Coronary artery (tissue), 2 donors: Measurements from ENCODE around the gene NCAM1.

Source experiments
- DNase-seq: peaks from one replicate; pipeline ENCODE4 v3.0.0-alpha.2; 2017; ENCODE audit warnings: low spot score
- H3K27ac ChIP-seq, 2 donors: fragments of 200-600 bp; sonication (generic); one replicate each; pipeline ENCODE4 v1.5.1; 2016 to 2019
- H3K4me3 ChIP-seq: fragments of 200-600 bp; sonication (generic); 2 replicates; pipeline ENCODE4 v1.5.1; 2016; ENCODE audit warnings: mild to moderate bottlenecking, moderate library complexity
- TF ChIP-seq, protein P1 (sequence below): fragments of 200-600 bp; sonication (generic); IDR thresholded peaks from one replicate; pipeline ENCODE4 v1.5.1; 2019; ENCODE audit warnings: antibody characterized with exemption

The NCAM1 gene

DNA sequence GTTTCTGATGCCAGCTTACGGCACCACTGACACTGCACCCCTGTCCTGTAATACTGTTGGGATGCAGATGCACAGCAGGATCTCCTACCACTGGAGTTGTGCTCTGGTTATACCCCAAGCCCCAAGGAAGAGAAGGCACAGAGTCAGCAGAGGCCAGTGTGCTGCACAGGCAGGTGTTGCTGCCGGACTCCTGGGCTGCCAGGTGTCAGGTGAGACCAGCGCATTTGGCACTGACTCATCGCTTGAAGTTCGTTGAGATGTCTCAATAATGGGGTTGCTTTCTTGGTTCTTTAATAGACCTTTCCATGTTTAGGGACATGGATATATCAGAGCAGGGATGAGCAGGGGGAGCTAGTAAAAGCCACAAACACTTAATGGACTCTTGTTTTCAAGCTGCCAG, 277.5 kb downstream of the NCAM1 start:
- TF ChIP-seq, protein P1, sequence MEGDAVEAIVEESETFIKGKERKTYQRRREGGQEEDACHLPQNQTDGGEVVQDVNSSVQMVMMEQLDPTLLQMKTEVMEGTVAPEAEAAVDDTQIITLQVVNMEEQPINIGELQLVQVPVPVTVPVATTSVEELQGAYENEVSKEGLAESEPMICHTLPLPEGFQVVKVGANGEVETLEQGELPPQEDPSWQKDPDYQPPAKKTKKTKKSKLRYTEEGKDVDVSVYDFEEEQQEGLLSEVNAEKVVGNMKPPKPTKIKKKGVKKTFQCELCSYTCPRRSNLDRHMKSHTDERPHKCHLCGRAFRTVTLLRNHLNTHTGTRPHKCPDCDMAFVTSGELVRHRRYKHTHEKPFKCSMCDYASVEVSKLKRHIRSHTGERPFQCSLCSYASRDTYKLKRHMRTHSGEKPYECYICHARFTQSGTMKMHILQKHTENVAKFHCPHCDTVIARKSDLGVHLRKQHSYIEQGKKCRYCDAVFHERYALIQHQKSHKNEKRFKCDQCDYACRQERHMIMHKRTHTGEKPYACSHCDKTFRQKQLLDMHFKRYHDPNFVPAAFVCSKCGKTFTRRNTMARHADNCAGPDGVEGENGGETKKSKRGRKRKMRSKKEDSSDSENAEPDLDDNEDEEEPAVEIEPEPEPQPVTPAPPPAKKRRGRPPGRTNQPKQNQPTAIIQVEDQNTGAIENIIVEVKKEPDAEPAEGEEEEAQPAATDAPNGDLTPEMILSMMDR, result no peak

DNA sequence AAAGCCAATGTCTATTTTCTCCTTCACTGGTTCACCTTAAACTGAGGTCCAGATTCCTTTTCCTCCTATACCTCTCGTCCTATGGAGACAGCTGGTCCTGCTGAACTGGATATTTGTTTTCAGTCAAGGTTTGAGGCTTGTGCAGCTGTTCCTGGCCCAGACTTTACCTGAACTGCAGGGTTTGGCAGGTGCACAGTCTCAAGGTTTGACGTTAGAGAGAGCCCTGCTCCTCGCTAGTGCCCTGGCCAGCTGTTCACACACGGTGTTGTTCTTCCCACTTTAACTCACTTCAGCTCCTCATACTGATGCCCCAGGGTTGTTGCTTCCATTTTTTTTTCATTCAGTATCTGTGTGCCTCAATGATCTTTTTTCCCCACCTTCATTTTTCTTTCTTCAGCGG, 279.2 kb downstream of the NCAM1 start:
- DNase-seq, result no peak
- Histone ChIP-seq H3K27ac (no peak overlapping the region), H3K4me3 (no peak overlapping the region)
- TF ChIP-seq, protein P1, result no peak

More for the DNA sequence above, 277.5 kb downstream of the NCAM1 start:
- H3K4me3 ChIP-seq, result no peak overlapping the region
- DNase-seq, result no peak
- no peak overlapping the region for H3K27ac ChIP-seq

DNA sequence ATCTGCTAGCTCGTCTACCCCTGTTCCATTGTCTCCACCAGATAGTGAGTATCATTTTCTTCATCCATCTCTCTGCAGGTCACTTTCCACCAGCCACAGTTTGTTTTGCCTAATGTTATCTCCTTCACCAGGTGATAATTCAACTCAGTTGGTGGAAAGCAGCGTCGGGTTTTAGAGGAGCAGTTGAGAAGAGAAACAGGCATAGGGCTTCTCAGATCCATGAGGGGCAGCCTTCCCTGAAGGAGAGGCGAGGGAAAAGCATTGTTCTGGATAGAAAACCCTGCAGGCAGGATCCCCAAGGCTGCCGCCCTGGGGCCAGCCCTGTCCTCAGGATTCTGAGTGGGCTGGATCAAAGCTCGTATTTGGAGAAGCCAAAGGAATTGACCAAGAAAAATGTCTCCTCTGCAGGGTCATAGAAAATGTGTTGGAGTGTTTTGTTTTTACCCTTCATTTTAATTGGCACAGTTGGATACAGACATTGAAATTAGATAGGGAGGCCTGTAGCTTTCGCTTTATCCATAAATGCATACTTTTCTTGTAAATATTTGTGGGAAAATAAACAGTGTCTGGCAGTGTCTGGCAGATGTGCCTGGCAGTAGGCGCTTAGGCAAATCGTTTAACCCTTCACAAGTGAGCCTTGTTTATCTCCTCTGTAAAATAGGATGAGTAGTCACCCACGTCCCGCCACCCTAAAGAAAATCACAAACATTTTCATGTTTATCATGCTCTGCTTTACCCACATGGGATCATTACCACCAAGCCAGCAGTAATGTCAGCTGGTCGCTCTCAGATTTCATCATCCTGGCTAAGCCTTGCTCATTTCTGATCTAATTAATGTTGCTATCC, 279.8 kb downstream of the NCAM1 start:
- TF ChIP-seq, protein P1, result no peak
- no peak overlapping the region for H3K27ac ChIP-seq
- no peak for DNase-seq
- H3K4me3 ChIP-seq, result no peak overlapping the region

DNA sequence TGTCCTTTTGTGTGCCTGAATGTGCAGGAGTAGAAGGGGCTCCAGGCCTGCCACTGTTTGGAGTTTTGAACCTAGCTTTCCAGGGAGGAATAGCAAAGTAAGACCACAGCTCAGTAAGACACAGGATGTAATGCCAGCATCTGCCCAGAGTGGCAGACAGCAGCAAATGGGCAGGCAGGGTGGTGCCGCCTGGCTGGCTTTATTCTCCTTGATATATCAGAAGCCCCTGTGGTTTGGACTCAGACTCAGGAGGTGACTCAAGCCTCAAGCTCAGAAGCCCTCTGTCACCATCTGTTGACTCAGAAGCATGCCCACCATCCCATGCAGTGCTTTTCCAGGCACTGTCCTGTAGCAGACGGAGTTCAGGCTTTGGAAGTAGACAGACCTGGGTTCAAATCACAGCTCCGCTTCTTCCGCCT, 280.4 kb downstream of the NCAM1 start:
- no peak for DNase-seq
- Histone ChIP-seq H3K4me3 (no peak overlapping the region), H3K27ac (no peak overlapping the region)
- TF ChIP-seq, protein P1, result no peak

DNA sequence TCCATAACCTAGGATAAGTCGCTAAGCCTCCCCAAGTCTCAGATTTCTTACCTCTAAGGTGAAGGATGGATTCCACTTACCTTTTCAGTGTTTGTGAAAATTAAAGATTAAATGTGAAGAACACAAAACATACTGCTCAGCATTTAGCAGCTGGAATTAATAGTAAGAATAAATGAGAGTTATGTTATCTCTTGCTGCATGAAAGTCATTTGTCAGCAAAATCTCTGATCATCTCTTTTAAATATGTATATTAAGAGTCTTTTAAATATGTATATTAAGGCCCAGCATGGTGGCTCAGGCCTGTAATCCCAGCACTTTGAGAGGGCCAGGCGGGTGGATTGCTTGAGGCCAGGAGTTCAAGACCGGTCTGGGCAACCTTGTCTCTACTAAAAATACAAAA, 280.8 kb downstream of the NCAM1 start:
- no peak overlapping the region for H3K27ac ChIP-seq
- no peak overlapping the region for H3K4me3 ChIP-seq
- TF ChIP-seq, protein P1, result no peak
- DNase-seq, result no peak

DNA sequence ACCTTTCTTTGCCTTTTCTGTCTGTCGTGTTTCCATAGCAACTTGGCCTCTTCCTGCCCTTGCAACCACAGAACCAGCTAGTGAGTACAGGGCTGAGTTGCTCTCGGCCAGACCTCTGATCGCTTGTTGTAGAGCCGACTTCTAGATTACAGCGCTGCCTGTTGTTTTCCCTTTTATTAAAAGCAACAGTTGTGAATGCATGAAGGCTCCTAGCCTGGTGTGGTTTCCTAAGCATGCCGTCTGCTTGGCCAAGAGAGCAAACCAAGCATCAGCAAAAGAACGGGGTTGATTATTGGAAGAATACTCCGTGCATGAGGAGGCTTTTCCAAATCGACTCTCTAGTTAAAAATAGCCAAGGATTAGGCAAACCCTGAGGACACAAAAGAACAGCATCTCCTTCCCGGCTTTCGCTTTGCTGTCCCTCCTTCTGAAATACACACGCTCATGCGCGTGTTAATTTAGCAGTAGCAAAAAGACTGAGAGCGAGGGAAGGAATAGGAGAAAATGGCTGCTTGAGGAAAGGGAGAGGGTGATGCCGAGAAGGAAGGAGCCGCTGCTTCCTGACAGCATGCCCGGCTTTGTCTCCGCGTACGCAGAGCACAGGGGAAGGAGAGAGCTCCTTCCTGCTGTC, 281.7 kb downstream of the NCAM1 start:
- DNase-seq, result no peak
- peak overlapping the region; percentile 70 for H3K4me3 ChIP-seq
- H3K27ac ChIP-seq, result peak overlapping the region; percentile 38 to 70
- TF ChIP-seq, protein P1, result no peak

DNA sequence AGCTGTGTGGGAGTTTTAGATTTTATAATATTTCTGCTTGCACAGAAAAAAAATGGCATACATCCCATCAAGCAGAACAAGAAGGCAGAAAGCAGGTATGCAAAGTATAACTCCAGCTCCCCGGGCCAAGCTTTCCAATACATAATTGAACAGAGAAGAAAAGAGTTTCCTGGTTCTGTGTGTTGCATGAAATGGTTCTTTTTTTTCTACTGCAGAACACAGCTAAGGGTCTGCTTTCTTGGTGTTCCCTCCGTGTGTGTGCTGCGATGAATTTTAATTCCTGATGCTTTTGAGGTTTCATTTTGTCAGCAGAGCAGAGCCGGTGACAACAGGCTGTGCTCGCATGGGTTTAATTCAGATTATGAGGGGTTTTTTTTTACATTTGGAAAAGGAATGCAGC, 282.5 kb downstream of the NCAM1 start:
- Histone ChIP-seq H3K27ac (no peak overlapping the region), H3K4me3 (no peak overlapping the region)
- TF ChIP-seq, protein P1, result no peak
- DNase-seq, result no peak
